HuH-7 (cell line): ENCODE data around the gene ANKRD20A1.
"Not testable (repeated sequence)": the region's sequence is repeated elsewhere in the genome, so short reads cannot be mapped to it uniquely, and the experiment has no call there.

Experiments
- DNase-seq: peaks from one replicate; pipeline ENCODE4 v3.0.0; 2011; ENCODE audit warnings: low spot score

Gene ANKRD20A1

DNA sequence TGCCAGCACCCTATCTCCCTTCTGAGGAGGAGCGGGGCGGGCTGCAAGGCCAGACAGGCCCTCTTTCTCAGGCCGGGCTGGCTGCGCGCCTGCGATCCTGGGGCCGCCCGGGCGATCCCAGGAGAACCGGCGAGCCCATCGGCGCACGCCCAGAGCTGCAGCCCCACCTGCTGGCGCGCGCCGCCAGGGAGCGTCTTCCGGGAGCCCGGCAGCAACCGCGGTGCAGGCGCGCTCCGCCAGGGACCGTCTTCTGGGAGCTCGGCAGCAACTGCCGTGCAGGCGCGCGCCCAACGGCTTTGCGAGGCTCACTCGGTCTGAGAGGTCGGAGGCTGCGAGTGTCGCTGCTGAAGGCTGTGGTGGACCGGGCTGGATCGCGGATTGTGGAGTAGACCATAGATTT, at the start of gene ANKRD20A1:
TSS of gene ANKRD20A1 (plus strand) at position 61 of the 400 bp plus-strand sequence. CDS start 496 bp downstream, outside the sequence.
- DNase-seq = not testable (repeated sequence)

DNA sequence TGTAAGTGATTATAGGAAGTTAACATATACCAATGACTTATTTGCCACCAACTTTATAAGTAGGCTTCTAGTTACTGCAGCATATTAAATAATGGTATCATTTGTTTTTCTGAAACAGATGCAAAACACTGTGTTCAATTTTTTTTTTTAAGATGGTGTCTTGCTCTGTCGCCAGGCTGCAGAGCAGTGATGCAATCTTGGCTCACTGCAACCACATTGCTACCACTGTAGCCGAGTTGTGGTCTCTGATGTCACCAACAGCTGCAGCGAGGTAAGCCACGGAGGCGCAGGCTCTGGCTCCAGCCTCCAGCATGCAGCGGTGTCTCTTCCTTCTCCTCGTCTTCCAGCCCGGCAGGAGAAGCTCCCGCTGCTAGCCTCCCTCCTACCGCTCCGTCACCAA, 26.6 kb upstream of the ANKRD20A1 start:
- DNase-seq = not testable (repeated sequence)
